Measurements from ENCODE around the gene TAPT1.

DNA sequence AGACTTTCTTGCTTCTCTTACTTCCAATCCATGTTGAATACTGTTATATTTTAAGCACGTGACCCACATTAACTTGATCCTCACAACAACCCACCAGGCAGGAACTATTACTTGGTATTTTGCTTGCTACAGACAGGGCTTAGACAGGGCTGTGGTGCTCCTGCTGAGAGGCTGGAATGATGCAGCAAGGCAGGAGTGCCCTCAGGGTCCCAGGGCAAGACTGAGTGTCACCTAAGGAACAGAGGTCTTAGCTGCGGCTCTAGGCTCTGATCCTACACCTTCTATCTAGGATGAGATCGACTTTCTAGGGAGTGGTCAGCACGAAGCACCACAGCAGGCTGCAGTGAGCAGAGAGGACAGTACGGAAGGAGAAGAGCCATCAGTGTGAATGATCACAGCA is 20.0 kb downstream of the TAPT1 start:
- no peak for TF ChIP-seq SP1 (IDR thresholded peaks at IDR 0.05)
- no peak for TF ChIP-seq ELF4 (IDR thresholded peaks at IDR 0.05)
- TF ChIP-seq HDGF (IDR thresholded peaks at IDR 0.05; ENCODE audit: borderline replicate concordance): no peak
- no peak for TF ChIP-seq FOXA1 (IDR thresholded peaks at IDR 0.05)
- TF ChIP-seq BHLHE40 (IDR thresholded peaks at IDR 0.05; ENCODE audit: borderline replicate concordance): no peak
- TF ChIP-seq, protein P1, sequence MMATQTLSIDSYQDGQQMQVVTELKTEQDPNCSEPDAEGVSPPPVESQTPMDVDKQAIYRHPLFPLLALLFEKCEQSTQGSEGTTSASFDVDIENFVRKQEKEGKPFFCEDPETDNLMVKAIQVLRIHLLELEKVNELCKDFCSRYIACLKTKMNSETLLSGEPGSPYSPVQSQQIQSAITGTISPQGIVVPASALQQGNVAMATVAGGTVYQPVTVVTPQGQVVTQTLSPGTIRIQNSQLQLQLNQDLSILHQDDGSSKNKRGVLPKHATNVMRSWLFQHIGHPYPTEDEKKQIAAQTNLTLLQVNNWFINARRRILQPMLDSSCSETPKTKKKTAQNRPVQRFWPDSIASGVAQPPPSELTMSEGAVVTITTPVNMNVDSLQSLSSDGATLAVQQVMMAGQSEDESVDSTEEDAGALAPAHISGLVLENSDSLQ (IDR thresholded peaks at IDR 0.05): no peak
- no peak for TF ChIP-seq LEF1 (IDR thresholded peaks at IDR 0.05; ENCODE audit: borderline replicate concordance)
- TF ChIP-seq FOXM1 (IDR thresholded peaks at IDR 0.05; ENCODE audit: borderline replicate concordance): no peak

All from HEK293T (cell line).